Measurements from ENCODE around the gene AATK.

DNA sequence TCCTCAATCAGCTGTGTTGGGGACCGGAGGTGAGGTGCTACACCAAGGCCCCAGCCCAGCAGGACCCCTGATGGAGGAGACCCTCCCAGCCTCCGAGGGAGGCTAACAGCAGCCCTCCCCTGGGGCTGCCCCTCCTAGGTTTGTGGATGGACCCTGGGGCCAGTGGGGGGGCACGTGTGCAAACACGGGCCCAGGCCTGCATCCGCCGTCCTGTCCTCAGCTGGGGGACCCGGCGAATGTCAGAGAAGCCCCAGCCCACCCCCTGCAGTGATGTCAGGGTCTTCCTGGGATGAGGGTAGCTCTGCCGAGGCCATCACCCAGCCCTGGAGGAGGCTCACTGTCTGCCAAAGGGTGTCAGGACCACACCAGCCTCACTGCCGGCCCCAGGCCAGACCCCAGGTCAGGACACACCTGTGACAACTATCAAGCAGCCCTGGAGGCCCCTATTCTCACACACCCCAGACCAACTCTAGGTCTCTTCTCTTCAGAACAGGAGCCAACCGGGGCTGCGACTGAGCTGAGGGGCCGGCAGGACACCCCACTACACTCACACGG, 30.0 kb upstream of the AATK start:
- TF ChIP-seq, protein P1, sequence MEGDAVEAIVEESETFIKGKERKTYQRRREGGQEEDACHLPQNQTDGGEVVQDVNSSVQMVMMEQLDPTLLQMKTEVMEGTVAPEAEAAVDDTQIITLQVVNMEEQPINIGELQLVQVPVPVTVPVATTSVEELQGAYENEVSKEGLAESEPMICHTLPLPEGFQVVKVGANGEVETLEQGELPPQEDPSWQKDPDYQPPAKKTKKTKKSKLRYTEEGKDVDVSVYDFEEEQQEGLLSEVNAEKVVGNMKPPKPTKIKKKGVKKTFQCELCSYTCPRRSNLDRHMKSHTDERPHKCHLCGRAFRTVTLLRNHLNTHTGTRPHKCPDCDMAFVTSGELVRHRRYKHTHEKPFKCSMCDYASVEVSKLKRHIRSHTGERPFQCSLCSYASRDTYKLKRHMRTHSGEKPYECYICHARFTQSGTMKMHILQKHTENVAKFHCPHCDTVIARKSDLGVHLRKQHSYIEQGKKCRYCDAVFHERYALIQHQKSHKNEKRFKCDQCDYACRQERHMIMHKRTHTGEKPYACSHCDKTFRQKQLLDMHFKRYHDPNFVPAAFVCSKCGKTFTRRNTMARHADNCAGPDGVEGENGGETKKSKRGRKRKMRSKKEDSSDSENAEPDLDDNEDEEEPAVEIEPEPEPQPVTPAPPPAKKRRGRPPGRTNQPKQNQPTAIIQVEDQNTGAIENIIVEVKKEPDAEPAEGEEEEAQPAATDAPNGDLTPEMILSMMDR (IDR thresholded peaks at IDR 0.05; ENCODE audit: insufficient read depth, low read length) = no peak
- TF ChIP-seq POLR2AphosphoS5 (IDR thresholded peaks at IDR 0.05; ENCODE audit: low read depth) = no peak
- TF ChIP-seq, protein P2, sequence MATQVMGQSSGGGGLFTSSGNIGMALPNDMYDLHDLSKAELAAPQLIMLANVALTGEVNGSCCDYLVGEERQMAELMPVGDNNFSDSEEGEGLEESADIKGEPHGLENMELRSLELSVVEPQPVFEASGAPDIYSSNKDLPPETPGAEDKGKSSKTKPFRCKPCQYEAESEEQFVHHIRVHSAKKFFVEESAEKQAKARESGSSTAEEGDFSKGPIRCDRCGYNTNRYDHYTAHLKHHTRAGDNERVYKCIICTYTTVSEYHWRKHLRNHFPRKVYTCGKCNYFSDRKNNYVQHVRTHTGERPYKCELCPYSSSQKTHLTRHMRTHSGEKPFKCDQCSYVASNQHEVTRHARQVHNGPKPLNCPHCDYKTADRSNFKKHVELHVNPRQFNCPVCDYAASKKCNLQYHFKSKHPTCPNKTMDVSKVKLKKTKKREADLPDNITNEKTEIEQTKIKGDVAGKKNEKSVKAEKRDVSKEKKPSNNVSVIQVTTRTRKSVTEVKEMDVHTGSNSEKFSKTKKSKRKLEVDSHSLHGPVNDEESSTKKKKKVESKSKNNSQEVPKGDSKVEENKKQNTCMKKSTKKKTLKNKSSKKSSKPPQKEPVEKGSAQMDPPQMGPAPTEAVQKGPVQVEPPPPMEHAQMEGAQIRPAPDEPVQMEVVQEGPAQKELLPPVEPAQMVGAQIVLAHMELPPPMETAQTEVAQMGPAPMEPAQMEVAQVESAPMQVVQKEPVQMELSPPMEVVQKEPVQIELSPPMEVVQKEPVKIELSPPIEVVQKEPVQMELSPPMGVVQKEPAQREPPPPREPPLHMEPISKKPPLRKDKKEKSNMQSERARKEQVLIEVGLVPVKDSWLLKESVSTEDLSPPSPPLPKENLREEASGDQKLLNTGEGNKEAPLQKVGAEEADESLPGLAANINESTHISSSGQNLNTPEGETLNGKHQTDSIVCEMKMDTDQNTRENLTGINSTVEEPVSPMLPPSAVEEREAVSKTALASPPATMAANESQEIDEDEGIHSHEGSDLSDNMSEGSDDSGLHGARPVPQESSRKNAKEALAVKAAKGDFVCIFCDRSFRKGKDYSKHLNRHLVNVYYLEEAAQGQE (IDR thresholded peaks at IDR 0.05; ENCODE audit: insufficient replicate concordance, low read depth) = no peak
- TF ChIP-seq SPI1 (IDR thresholded peaks at IDR 0.05; ENCODE audit: borderline replicate concordance, low read depth) = no peak
- TF ChIP-seq GABPA (IDR thresholded peaks at IDR 0.05; ENCODE audit: low read depth) = no peak
